Right lobe of liver (tissue), 6 donors: ENCODE data around the gene ZMYND8. TPM values are rescaled to one million over a fixed set of nuclear protein-coding genes. Genes with fewer than 3 reads are reported as not detected.

Experiments
- ATAC-seq, 4 donors: fragments of 200-7000 bp; cut with Tn5 transposase; one replicate each; pipeline ENCODE4 v1.9.1; 2020; ENCODE audit warnings: mild to moderate bottlenecking in 4 of 4, moderate library complexity in 4 of 4
- DNase-seq, 3 donors: peaks; one replicate each; pipeline ENCODE4 v3.0.0-alpha.2; 2020
- H3K27ac ChIP-seq, 3 donors: fragments of 200-600 bp; one replicate each; pipeline ENCODE4 v1.8.0; 2022
- H3K27me3 ChIP-seq, 2 donors: fragments of 200-600 bp; one replicate each; pipeline ENCODE4 v1.8.0; 2022
- H3K36me3 ChIP-seq, 4 donors: fragments of 200-600 bp; sonication (generic) in 1 of 4; one replicate each; pipeline versions ENCODE4 v1.5.1 to v1.8.0; 2017 to 2022; ENCODE audit warnings: control low read depth in 1 of 4
- H3K4me1 ChIP-seq, 4 donors: fragments of 200-600 bp; sonication (generic) in 1 of 4; one replicate each; pipeline versions ENCODE4 v1.5.1 to v1.8.0; 2017 to 2022; ENCODE audit warnings: control low read depth in 1 of 4
- H3K4me3 ChIP-seq, 3 donors: fragments of 200-600 bp; one replicate each; pipeline ENCODE4 v1.8.0; 2022
- H3K9me3 ChIP-seq, 4 donors: fragments of 200-600 bp; sonication (generic) in 1 of 4; one replicate each; pipeline versions ENCODE4 v1.5.1 to v1.8.0; 2017 to 2022; ENCODE audit warnings: control low read depth in 1 of 4
- POLR2A ChIP-seq: fragments of 450-650 bp; IDR thresholded peaks from one replicate; pipeline ENCODE4 v1.6.1; 2017; ENCODE audit warnings: antibody characterized with exemption, mild to moderate bottlenecking
- WGBS: methylation state at CpG from one replicate; pipeline ENCODE4 v1.1.6; 2018; ENCODE audit warnings: low coverage, low lambda C conversion rate; ENCODE audit not compliant: insufficient coverage; ENCODE audit errors: missing lambda C conversion rate; 5-methylcytosine and 5-hydroxymethylcytosine counted together
- intact Hi-C, 2 donors: fragments of 100-400 bp; cut with DNase I; formaldehyde crosslinking; loops; one replicate each; pipeline versions ENCODE4 v1.11.2 to v1.14.1; 2022
- total RNA-seq, 6 experiments: library from RNA; depleted of rRNA in 2 of 6; stranded (reverse); fragments of >200 nt in 2 of 6; fragmentation: NEBNext Ultra II Directional in 3 of 6; extraction: Animal tissue kit (Norgen Biotek cat#: 25700) in 3 of 6; gene quantifications; one replicate each; pipeline versions ENCODE4 v1.1.0 to v1.2.4, GENCODE V29; 2016 to 2023
- TF ChIP-seq, protein P1 (sequence below), 4 donors: fragments of 200-600 bp in 3 of 4; fragments of 450-650 bp in 1 of 4; IDR thresholded peaks; one replicate each; pipeline versions ENCODE4 v1.5.1 to v1.8.0; 2016 to 2022; ENCODE audit warnings: antibody characterized with exemption in 4 of 4, mild to moderate bottlenecking in 2 of 4
- donor health status: DM: no; HTN: yes; CAD: no.
- donor health status: DM: no; HTN: no; CAD: no.
- donor health status: DM: no; HTN: no; CAD: no.
- donor health status: DM: no; HTN: yes; CAD: no.
- donor health status: DM: no; HTN: yes; CAD: no.

Gene ZMYND8
- total RNA-seq, 6 experiments from 2014 or later = 7.8 to 25.7 (median 13.8) TPM

DNA sequence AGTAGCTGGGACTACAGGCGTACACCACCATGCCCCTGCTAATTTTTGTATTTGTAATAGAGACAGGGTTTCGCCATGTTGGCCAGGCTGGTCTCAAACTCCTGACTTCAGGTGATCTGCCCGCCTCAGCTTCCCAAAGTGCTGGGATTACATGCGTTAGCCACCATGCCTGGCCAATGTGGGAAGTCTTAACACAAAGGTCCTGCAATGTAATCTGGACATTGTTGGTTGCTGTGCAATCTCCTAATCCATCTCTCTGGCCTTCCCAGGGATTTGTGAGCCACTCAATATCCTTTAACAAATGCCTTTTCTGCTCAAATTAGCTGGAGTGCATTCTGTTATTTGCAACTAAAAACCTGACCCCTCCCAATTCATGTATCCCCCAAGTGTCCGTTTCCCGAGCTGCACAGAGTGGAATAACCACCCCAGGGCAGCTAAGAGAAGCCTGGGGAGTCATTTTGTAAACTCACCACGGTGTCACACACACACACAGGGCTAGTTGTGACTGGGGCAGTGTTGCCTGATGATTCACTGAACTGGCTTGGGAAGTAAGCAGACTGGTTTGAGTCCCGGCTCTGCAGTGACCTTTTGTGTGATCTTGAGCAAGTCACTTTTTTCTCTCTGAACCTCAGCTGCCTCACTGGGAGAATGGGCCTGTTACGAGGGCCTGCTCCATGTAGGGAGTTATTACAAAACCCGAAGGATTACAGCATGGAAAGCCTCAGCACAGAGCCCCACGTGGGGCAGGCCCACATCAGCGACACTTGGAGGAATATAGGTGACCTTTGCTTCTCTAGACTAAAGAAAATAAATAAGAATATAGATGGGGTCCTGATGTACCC, 152.3 kb downstream of the ZMYND8 start:
- ATAC-seq (no peak), DNase-seq (no peak)
- H3K9me3 ChIP-seq = no peaks in the 10 kb centered on the region
- 92% methylated on average over 8 of the region's 12 CpGs for WGBS
- H3K27ac ChIP-seq = no peak overlapping the region
- H3K27me3 ChIP-seq = no peaks in the 10 kb centered on the region
- intact Hi-C loops = loop anchor here (10.0 kb wide), 2 partner anchors 51 to 181 kb away; no protein-coding TSS in a partner anchor
- H3K4me1 ChIP-seq = peaks cover 0 to 8% (median 0%) of the 10 kb centered on the region in 4 donors
- peaks cover 0 to under 1% (median 0%) of the 10 kb centered on the region in 4 donors for H3K36me3 ChIP-seq
- TF ChIP-seq POLR2A = no peak
- TF ChIP-seq, protein P1, sequence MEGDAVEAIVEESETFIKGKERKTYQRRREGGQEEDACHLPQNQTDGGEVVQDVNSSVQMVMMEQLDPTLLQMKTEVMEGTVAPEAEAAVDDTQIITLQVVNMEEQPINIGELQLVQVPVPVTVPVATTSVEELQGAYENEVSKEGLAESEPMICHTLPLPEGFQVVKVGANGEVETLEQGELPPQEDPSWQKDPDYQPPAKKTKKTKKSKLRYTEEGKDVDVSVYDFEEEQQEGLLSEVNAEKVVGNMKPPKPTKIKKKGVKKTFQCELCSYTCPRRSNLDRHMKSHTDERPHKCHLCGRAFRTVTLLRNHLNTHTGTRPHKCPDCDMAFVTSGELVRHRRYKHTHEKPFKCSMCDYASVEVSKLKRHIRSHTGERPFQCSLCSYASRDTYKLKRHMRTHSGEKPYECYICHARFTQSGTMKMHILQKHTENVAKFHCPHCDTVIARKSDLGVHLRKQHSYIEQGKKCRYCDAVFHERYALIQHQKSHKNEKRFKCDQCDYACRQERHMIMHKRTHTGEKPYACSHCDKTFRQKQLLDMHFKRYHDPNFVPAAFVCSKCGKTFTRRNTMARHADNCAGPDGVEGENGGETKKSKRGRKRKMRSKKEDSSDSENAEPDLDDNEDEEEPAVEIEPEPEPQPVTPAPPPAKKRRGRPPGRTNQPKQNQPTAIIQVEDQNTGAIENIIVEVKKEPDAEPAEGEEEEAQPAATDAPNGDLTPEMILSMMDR (IDR thresholded peaks at IDR 0.05) = no peak
- H3K4me3 ChIP-seq = no peak overlapping the region

DNA sequence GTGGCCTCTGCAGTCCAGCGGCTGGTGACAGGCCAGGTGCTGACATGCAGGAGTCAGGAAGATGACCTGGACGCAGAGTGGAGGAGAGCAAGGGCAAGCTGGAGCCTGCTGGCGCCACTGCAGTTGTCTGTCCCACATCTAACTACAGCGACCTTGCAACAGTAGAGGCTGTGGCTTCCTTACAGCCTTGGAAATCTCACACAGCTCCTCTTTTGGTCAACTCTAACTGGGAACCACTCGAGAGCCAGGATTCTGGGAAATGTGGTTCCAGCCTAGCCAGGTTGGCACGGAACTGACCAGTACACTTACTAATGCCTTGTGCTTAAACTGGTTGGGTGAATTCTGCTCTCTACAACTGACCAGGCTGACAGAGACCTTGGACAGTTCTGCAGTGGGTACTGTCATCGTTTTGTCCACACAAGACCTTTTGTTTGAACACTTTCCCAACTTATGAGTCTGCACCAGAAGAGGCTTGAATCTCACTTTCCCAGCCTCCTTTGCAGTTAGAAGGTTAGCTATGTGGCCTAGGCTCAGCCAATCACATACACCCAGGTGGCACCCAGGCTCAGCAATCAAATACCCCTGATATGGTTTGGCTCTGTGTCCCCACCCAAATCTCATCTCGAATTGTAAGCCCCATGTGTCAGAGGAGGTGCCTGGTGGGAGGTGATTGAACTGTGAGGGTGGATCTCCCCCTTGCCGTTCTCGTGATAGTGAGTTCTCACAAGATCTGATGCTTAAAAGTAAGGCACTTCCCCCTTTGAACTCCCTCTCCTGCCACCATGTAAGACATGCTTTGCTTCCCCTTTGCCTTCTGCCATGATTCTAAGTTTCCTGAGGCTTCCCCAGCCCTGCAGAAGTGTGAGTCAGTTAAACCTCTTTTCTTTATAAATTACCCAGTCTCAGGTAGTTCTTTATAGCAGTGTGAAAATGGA, 153.5 kb downstream of the ZMYND8 start:
- WGBS = 88% methylated on average over 4 of the region's 10 CpGs

DNA sequence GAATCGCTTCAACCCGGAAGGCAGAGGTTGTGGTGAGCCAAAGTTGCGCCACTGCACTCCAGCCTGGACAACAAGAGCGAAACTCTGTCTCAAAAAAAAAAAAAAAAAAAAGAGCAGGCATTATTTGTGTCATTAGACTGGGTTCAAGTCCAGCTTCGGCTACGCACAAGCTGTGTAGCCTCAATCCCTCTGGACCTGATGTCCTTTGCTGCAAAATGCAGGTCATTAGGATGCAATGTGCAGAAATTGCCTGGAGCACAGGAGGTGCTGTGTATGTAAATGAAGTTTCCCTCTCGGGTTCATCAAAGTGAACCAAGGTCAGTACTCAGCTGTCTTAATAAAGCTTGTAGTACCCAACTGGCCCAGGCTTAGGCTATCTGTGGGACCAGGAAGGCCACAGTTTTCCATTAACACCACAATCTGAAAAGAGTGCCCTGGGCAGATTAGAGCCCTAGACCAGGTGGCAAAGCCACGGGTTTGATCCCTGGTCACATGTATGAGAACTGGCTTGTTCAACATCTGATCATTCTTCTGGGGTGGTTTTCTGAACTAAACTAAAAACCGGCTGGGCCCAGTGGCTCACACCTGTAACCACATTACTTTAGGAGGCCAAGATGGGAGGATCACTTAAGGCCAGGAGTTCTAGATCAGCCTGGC, 155.3 kb downstream of the ZMYND8 start:
- Histone ChIP-seq H3K4me3 (no peak overlapping the region), H3K4me1 (peaks cover 0 to 8% (median 0%) of the 10 kb centered on the region in 4 donors), H3K36me3 (no peaks in the 10 kb centered on the region), H3K27ac (peak overlapping the region in 1 of 3 donors; percentile 52), H3K9me3 (no peaks in the 10 kb centered on the region), H3K27me3 (no peaks in the 10 kb centered on the region)
- 68% methylated on average over 5 of the region's 9 CpGs for WGBS
- intact Hi-C loops = loop anchor here (10.0 kb wide), 2 partner anchors 54 to 184 kb away; no protein-coding TSS in a partner anchor
- DNase-seq (no peak), ATAC-seq (no peak)
- TF ChIP-seq, protein P1 (IDR thresholded peaks at IDR 0.05) = no peak
- TF ChIP-seq POLR2A = no peak

More for the DNA sequence above, 153.5 kb downstream of the ZMYND8 start:
- no peak overlapping the region for H3K4me3 ChIP-seq
- peaks cover 0 to 8% (median 0%) of the 10 kb centered on the region in 4 donors for H3K4me1 ChIP-seq
- intact Hi-C loops = loop anchor here (10.0 kb wide), 2 partner anchors 52 to 182 kb away; no protein-coding TSS in a partner anchor
- ATAC-seq = no peak
- no peak overlapping the region for H3K27ac ChIP-seq
- TF ChIP-seq POLR2A = no peak
- TF ChIP-seq, protein P1 (IDR thresholded peaks at IDR 0.05) = no peak
- no peak for DNase-seq
- no peaks in the 10 kb centered on the region for H3K36me3 ChIP-seq
- no peaks in the 10 kb centered on the region for H3K27me3 ChIP-seq
- no peaks in the 10 kb centered on the region for H3K9me3 ChIP-seq

DNA sequence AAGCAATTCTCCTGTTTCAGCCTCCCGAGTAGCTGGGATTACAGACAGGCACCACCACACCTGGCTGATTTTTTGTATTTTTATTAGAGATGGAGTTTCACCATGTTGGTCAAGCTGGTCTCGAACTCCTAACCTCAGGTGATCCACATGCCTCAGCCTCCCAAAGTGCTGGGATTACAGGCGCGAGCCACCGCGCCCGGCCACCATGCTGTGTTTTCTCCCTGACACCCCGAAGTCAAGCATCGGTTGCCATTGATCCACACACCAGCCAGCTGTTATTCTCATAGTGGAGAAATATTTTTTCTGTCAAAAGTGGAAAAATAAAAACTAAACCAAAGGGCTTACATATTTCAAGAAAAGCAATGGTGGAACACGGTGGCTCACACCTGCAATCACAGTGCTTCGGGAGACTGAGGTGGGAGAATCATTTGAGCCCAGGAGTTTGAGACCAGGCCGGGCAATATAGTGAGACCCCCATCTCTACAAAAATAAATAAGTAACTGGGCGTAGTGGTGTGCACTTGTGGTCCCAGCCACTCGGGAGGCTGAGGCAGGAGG, 157.4 kb downstream of the ZMYND8 start:
- Histone ChIP-seq H3K27ac (no peak overlapping the region), H3K27me3 (no peaks in the 10 kb centered on the region), H3K4me1 (peaks cover 0 to 4% (median 0%) of the 10 kb centered on the region in 4 donors), H3K9me3 (no peaks in the 10 kb centered on the region), H3K4me3 (no peak overlapping the region), H3K36me3 (no peaks in the 10 kb centered on the region)
- TF ChIP-seq, protein P1 (IDR thresholded peaks at IDR 0.05) = no peak
- no peak for TF ChIP-seq POLR2A
- intact Hi-C loops = no loop called here
- WGBS = 89% methylated on average over 11 of the region's 14 CpGs
- ATAC-seq (no peak), DNase-seq (no peak)
